Measurements from ENCODE around the gene TMEM14A.

GRCh38 chr6:52724042-52724405, 53.1 kb downstream of the TMEM14A start:
- TF ChIP-seq VEZF1 (CRISPR knock-in tag; IDR thresholded peaks at IDR 0.05) (no peak), E2F1 (CRISPR knock-in tag; IDR thresholded peaks at IDR 0.05) (no peak), NFE2L1 (tag; IDR thresholded peaks at IDR 0.05; ENCODE audit: borderline replicate concordance, low read depth) (no peak), CTCF (IDR thresholded peaks at IDR 0.05 in 2 of 3, conservative IDR thresholded peaks at IDR 0.05 in 1 of 3; ENCODE audit: insufficient read depth in 2 of 3, low read depth in 1 of 3, low read length in 3 of 3) (no peak)

Measured in K562 (cell line).